ENCODE data around the gene BANP. TPM values are rescaled to one million over a fixed set of nuclear protein-coding genes. Genes with fewer than 3 reads are reported as not detected.

Gene BANP
- total RNA-seq, 1 donor from 2014 or later = 40.8 TPM

GRCh38 chr16:88057656-88058055 is 106.4 kb downstream of the BANP start:
- no peaks in the 10 kb centered on the region for H3K4me1 Mint-ChIP-seq (ENCODE audit: low read depth)
- no peaks in the 10 kb centered on the region for H3K36me3 Mint-ChIP-seq (ENCODE audit: low read depth)
- no peaks in the 10 kb centered on the region for H3K9me3 Mint-ChIP-seq
- DNase-seq (ENCODE audit: low spot score) = no peak
- no peak overlapping the region for H3K4me3 Mint-ChIP-seq (ENCODE audit: low read depth)
- intact Hi-C loops (cut with micrococcal nuclease) = no loop called here
- H3K27ac Mint-ChIP-seq = no peak overlapping the region
- no peaks in the 10 kb centered on the region for H3K27me3 Mint-ChIP-seq (ENCODE audit: low read depth)

- Mint-ChIP-seq H3K36me3 (ENCODE audit: low read depth) (no peaks in the 10 kb centered on the region), H3K27ac (no peak overlapping the region), H3K9me3 (no peaks in the 10 kb centered on the region), H3K4me3 (ENCODE audit: low read depth) (no peak overlapping the region), H3K27me3 (ENCODE audit: low read depth) (no peaks in the 10 kb centered on the region), H3K4me1 (ENCODE audit: low read depth) (no peaks in the 10 kb centered on the region)
- no peak for DNase-seq (ENCODE audit: low spot score)
- intact Hi-C loops (cut with micrococcal nuclease) = no loop called here
Measured at GRCh38 chr16:88058136-88058535, 106.9 kb downstream of the BANP start.

- intact Hi-C loops (cut with micrococcal nuclease) = no loop called here
- no peaks in the 10 kb centered on the region for H3K4me1 Mint-ChIP-seq (ENCODE audit: low read depth)
- no peak overlapping the region for H3K27ac Mint-ChIP-seq
- no peak overlapping the region for H3K4me3 Mint-ChIP-seq (ENCODE audit: low read depth)
- no peaks in the 10 kb centered on the region for H3K27me3 Mint-ChIP-seq (ENCODE audit: low read depth)
- no peak for DNase-seq (ENCODE audit: low spot score)
- H3K9me3 Mint-ChIP-seq = no peaks in the 10 kb centered on the region
- H3K36me3 Mint-ChIP-seq (ENCODE audit: low read depth) = no peaks in the 10 kb centered on the region
Measured at GRCh38 chr16:88058817-88059216, 107.6 kb downstream of the BANP start.

GRCh38 chr16:88059701-88060386 is 108.6 kb downstream of the BANP start:
- Mint-ChIP-seq H3K4me1 (ENCODE audit: low read depth) (no peaks in the 10 kb centered on the region), H3K36me3 (ENCODE audit: low read depth) (no peaks in the 10 kb centered on the region), H3K9me3 (no peaks in the 10 kb centered on the region), H3K27me3 (ENCODE audit: low read depth) (no peaks in the 10 kb centered on the region), H3K4me3 (ENCODE audit: low read depth) (no peak overlapping the region), H3K27ac (no peak overlapping the region)
- no peak for DNase-seq (ENCODE audit: low spot score)
- intact Hi-C loops (cut with micrococcal nuclease) = no loop called here

- no peak for DNase-seq (ENCODE audit: low spot score)
- Mint-ChIP-seq H3K4me1 (ENCODE audit: low read depth) (no peaks in the 10 kb centered on the region), H3K27me3 (ENCODE audit: low read depth) (no peaks in the 10 kb centered on the region), H3K9me3 (no peaks in the 10 kb centered on the region), H3K27ac (no peak overlapping the region), H3K4me3 (ENCODE audit: low read depth) (no peak overlapping the region), H3K36me3 (ENCODE audit: low read depth) (no peaks in the 10 kb centered on the region)
- intact Hi-C loops (cut with micrococcal nuclease) = no loop called here
Measured at GRCh38 chr16:88060524-88061219, 109.4 kb downstream of the BANP start.

- no peak for DNase-seq (ENCODE audit: low spot score)
- intact Hi-C loops (cut with micrococcal nuclease) = no loop called here
- Mint-ChIP-seq H3K4me1 (ENCODE audit: low read depth) (no peaks in the 10 kb centered on the region), H3K4me3 (ENCODE audit: low read depth) (no peak overlapping the region), H3K36me3 (ENCODE audit: low read depth) (no peaks in the 10 kb centered on the region), H3K27ac (no peak overlapping the region), H3K27me3 (ENCODE audit: low read depth) (no peaks in the 10 kb centered on the region), H3K9me3 (no peaks in the 10 kb centered on the region)
Measured at GRCh38 chr16:88061346-88062110, 110.3 kb downstream of the BANP start.

- no peak overlapping the region for H3K4me3 Mint-ChIP-seq (ENCODE audit: low read depth)
- H3K27me3 Mint-ChIP-seq (ENCODE audit: low read depth) = no peaks in the 10 kb centered on the region
- H3K36me3 Mint-ChIP-seq (ENCODE audit: low read depth) = no peaks in the 10 kb centered on the region
- no peak overlapping the region for H3K27ac Mint-ChIP-seq
- intact Hi-C loops (cut with micrococcal nuclease) = no loop called here
- no peaks in the 10 kb centered on the region for H3K4me1 Mint-ChIP-seq (ENCODE audit: low read depth)
- H3K9me3 Mint-ChIP-seq = no peaks in the 10 kb centered on the region
- no peak for DNase-seq (ENCODE audit: low spot score)
Measured at GRCh38 chr16:88062341-88063210, 111.3 kb downstream of the BANP start.

GRCh38 chr16:88063211-88063773 is 112.1 kb downstream of the BANP start:
- intact Hi-C loops (cut with micrococcal nuclease) = no loop called here
- Mint-ChIP-seq H3K4me1 (ENCODE audit: low read depth) (no peaks in the 10 kb centered on the region), H3K4me3 (ENCODE audit: low read depth) (no peak overlapping the region), H3K9me3 (no peaks in the 10 kb centered on the region), H3K27me3 (ENCODE audit: low read depth) (no peaks in the 10 kb centered on the region), H3K36me3 (ENCODE audit: low read depth) (no peaks in the 10 kb centered on the region), H3K27ac (no peak overlapping the region)
- DNase-seq (ENCODE audit: low spot score) = no peak

- Mint-ChIP-seq H3K27ac (no peak overlapping the region), H3K4me1 (ENCODE audit: low read depth) (no peaks in the 10 kb centered on the region), H3K4me3 (ENCODE audit: low read depth) (no peak overlapping the region), H3K9me3 (no peaks in the 10 kb centered on the region), H3K27me3 (ENCODE audit: low read depth) (no peaks in the 10 kb centered on the region), H3K36me3 (ENCODE audit: low read depth) (no peaks in the 10 kb centered on the region)
- DNase-seq (ENCODE audit: low spot score) = no peak
- intact Hi-C loops (cut with micrococcal nuclease) = no loop called here
Measured at GRCh38 chr16:88064011-88064888, 113.0 kb downstream of the BANP start.

- H3K36me3 Mint-ChIP-seq (ENCODE audit: low read depth) = peaks cover 4% of the 10 kb centered on the region
- intact Hi-C loops (cut with micrococcal nuclease) = no loop called here
- no peak overlapping the region for H3K4me3 Mint-ChIP-seq (ENCODE audit: low read depth)
- DNase-seq (ENCODE audit: low spot score) = no peak
- no peaks in the 10 kb centered on the region for H3K27me3 Mint-ChIP-seq (ENCODE audit: low read depth)
- no peak overlapping the region for H3K27ac Mint-ChIP-seq
- H3K9me3 Mint-ChIP-seq = no peaks in the 10 kb centered on the region
- no peaks in the 10 kb centered on the region for H3K4me1 Mint-ChIP-seq (ENCODE audit: low read depth)
Measured at GRCh38 chr16:88064889-88065746, 113.9 kb downstream of the BANP start.

- Mint-ChIP-seq H3K9me3 (no peaks in the 10 kb centered on the region), H3K27ac (no peak overlapping the region), H3K4me1 (ENCODE audit: low read depth) (no peaks in the 10 kb centered on the region), H3K27me3 (ENCODE audit: low read depth) (no peaks in the 10 kb centered on the region), H3K36me3 (ENCODE audit: low read depth) (peaks cover 4% of the 10 kb centered on the region), H3K4me3 (ENCODE audit: low read depth) (no peak overlapping the region)
- intact Hi-C loops (cut with micrococcal nuclease) = no loop called here
- no peak for DNase-seq (ENCODE audit: low spot score)
Measured at GRCh38 chr16:88065747-88066142, 114.5 kb downstream of the BANP start.
